Stimulated activated CD8-positive, alpha-beta memory T cell treated with anti-CD3 and anti-CD28 coated beads, Interleukin-15, amount 100 ng/mL, for 48 hours (primary cell): ENCODE measurements around the gene FGF14.

Experiments used
- DNase-seq, 2 donors: peaks; one replicate each; pipeline ENCODE4 v3.0.0-alpha.2; 2020; ENCODE audit warnings: low read depth in 2 of 2

Gene FGF14

GRCh38 chr13:102250448-102250847, 151.4 kb downstream of the FGF14 start:
- no peak for DNase-seq

- no peak for DNase-seq
These were observed 157.1 kb downstream of the FGF14 start for GRCh38 chr13:102244607-102245227.

GRCh38 chr13:102240110-102240509, 161.7 kb downstream of the FGF14 start:
- no peak for DNase-seq

- no peak for DNase-seq
These were observed 164.6 kb downstream of the FGF14 start for GRCh38 chr13:102237230-102237629.

- DNase-seq, result no peak
These were observed 165.0 kb downstream of the FGF14 start for GRCh38 chr13:102236830-102237229.

- no peak for DNase-seq
These were observed 165.5 kb downstream of the FGF14 start for GRCh38 chr13:102236341-102236740.

GRCh38 chr13:102235689-102236088, 166.2 kb downstream of the FGF14 start:
- no peak for DNase-seq

- no peak for DNase-seq
These were observed 167.2 kb downstream of the FGF14 start for GRCh38 chr13:102234618-102235017.

- DNase-seq, result no peak
These were observed 168.2 kb downstream of the FGF14 start for GRCh38 chr13:102233566-102234208.

- DNase-seq, result no peak
These were observed 170.4 kb downstream of the FGF14 start for GRCh38 chr13:102231479-102231878.

- no peak for DNase-seq
These were observed 174.1 kb downstream of the FGF14 start for GRCh38 chr13:102227741-102228140.

GRCh38 chr13:102226591-102226990, 175.3 kb downstream of the FGF14 start:
- no peak for DNase-seq

GRCh38 chr13:102225892-102226291, 176.0 kb downstream of the FGF14 start:
- DNase-seq, result no peak

- DNase-seq, result no peak
These were observed 181.1 kb downstream of the FGF14 start for GRCh38 chr13:102220681-102221228.

GRCh38 chr13:102214956-102215355, 186.9 kb downstream of the FGF14 start:
- DNase-seq, result no peak

GRCh38 chr13:102212729-102213128, 189.1 kb downstream of the FGF14 start:
- no peak for DNase-seq

GRCh38 chr13:102208347-102208746, 193.5 kb downstream of the FGF14 start:
- no peak for DNase-seq

GRCh38 chr13:102207680-102208342, 194.0 kb downstream of the FGF14 start:
- DNase-seq, result no peak

- DNase-seq, result no peak
These were observed 198.1 kb downstream of the FGF14 start for GRCh38 chr13:102203718-102204117.

- no peak for DNase-seq
These were observed 203.2 kb downstream of the FGF14 start for GRCh38 chr13:102198418-102199311.

- DNase-seq, result no peak
These were observed 204.7 kb downstream of the FGF14 start for GRCh38 chr13:102197193-102197592.
